GM21528 (cell line): Measurements from ENCODE around the gene TBXAS1.
"Not testable (repeated sequence)": the region's sequence is repeated elsewhere in the genome, so short reads cannot be mapped to it uniquely, and the experiment has no call there.

ENCODE experiments used
- ATAC-seq: cut with Tn5 transposase; IDR thresholded peaks from one replicate; pipeline ENCODE4 v1.9.1; 2021; ENCODE audit warnings: mild to moderate bottlenecking, moderate library complexity; ENCODE audit not compliant: unreplicated experiment, low FRiP score

Gene TBXAS1

DNA sequence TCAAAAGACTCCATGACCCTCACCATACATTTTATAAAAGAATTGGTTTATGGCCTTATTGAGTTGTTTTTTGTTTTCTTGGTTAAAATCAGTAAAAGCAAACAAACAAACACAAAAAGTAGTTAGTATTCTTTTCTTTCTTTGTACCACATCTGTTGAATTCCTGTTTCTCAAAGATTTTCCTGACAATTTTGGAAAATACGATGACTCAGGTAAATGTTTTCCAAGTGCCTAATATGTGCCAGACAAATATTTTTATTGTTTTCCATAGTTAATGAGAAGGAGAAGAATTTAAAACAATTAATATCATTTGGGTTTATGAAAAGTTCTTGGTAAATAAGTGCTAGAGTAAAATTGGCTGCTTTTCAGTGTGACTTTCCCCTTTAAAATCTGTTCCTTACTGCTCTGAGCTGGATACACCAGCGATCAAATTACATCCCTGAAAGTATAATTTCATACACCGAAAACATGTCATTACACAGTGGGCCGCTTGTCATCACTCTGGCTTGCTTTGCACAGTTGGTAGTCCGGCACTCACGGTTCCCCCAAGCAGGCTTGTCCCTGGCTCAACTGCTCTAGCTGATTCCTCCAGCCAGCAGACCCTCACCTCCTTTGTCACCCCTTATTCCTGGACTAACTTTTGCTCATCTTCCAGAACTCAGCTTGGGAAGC lies 80.5 kb downstream of the TBXAS1 start:
- no peak for ATAC-seq

DNA sequence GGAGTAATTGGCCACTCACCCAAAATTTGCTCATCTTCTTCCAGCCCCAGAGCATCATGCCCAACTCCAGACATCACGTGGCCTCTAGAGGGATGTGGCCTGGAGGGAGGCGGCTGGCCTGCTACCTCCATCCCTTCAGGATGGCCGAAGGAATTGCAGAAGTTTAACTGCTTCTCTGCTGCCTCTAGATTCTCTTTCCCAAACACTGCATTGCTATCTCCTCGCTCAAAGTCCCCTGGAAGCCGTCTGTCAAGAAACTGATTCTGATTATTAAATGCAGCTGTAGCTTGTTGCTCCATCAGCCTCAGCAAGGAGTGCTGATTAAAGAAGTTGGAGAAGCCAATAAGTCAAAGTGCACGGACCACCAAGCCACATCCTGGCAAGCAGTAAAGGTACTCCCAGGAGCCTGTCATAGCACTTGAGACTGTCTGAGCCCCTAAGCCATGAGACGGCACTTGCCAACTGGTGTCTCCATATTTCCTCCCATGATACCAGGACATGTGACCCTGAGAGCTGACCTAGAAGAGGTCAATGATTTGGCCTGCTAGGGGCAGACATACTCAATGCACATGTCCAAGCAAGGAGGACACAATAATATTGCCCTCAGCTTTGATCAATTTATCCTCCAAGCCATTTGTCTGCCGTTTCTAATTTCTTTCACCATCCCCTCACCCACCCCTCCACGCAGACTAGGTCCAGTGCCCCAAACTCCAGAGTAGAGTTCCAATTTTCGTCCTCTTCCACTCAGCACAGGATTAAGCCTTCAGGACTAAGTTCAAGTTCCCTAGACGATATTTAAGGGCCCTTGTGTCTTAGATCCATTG lies 84.2 kb downstream of the TBXAS1 start:
- ATAC-seq, result no peak

DNA sequence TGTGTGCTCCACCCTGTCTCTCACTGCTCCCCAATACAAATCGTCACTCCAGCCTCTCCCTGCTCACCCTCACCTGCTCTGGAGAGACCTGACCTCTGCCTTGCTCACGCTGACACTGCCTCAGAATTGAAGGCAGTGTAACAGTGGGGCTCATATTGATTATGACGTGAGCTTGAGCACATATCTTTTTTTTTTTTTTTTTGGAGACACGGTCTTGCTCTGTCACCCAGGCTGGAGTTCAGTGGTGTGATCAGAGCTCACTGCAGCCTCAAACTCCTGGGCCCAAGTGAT lies 84.7 kb downstream of the TBXAS1 start:
- no peak for ATAC-seq

DNA sequence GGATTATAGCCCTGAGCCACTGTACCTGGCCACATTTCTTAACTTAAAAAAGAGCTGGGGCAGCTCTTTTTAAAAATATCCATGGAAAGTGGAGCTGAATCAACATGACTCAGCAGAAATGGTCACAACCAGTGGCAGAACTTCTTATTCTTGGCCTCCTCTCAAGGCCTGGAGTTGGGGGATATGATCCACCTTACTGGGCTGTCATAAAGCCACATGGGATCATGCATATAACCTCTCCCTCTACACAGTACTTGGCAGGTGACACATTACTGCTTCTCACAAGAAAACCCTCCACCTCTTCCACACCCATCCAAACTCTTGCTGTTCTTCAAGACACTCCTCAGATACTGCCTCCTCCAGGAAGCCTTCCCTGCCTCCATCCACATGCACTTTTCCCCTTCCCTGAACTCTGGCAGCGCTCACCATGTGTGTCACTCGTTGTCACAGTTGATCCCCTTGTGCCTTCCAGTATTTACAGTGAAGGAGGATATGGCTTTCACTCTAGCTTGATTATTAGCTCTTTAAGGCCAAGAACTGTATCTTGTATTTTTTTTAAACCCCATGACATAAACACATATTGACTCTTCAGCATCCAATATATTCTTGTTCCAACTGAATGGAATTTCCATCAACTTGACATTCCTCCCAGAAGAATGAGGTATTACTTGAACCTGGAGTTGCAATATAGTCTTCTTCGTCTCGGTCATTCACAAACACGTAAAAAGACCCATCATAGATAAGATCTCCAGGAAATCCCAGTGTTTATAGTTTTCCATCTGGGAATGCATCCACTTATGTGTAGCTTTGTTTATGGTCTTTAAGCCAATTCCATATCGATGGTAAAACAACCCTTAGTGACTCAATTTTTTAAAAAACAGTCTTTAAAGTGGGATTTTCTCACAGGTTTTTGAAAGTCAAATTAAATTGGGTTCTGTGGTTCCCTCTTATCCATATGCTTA lies 85.5 kb downstream of the TBXAS1 start:
- ATAC-seq, result no peak

DNA sequence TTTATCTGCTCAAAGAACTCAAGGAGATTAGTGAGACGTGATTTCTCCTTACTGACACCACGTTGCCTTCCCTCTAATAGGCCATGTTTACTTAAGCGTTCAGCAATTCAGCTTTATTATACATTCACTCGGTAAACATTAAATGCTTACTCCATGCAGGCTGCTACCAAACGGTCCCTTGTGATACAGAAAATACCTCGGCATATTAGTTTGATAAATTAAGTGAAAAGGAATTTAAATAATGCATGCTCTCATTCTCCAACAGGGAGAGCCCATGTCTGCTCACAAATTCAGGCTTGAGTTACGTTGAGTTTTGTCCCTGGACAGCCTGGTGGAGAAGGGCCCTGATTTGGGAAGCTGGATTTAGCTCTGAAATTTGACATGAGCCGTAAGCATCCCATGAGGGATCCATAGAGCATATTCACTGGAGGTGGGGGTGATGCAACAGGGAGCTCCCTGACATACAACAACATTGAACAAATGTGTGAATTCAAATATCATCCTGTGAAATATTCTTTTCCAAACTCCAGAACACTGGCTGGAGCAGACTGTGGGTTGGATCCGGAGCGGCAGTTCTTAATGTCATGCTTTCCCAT lies 86.3 kb downstream of the TBXAS1 start:
- no peak for ATAC-seq

DNA sequence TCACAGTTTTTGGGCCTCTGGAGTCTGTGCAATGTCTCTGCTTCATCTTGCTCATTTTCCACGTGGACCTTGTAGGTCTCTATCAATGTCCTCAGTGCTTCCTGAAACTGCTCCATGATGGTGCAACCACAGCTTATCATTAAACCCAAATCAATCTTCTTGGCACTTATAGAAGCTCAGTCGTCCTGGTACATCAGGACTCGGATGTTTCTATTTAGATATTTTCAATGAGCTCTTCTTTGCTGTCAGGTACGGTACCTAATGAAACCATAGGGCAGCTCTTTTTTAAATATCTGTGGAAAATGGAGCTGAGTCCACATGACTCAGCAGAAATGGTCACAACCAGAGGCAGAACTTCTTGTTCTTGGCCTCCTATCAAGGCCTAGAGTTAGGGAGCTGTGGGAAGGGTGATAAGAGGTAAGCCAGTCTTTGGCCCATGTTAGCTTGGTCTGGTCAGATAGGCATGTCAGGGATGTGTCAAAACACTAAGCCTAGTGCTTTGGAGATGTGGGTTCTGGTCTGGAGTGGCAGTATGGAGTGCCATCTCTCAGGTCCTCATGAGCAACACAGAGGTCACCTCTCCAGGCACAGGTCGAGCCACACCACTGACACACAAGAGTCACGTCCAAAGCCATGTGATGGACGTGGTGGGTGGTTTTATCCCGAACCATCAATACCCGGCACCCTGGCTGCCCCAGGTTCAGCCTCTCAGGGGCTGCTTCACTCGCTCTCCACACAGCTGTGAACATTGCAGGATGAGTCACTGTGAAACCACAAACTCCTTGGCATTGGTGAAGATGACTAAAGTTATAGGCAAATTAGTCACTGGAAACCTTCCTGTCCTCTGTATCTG lies 87.0 kb downstream of the TBXAS1 start:
- peak; percentile 87 for ATAC-seq

DNA sequence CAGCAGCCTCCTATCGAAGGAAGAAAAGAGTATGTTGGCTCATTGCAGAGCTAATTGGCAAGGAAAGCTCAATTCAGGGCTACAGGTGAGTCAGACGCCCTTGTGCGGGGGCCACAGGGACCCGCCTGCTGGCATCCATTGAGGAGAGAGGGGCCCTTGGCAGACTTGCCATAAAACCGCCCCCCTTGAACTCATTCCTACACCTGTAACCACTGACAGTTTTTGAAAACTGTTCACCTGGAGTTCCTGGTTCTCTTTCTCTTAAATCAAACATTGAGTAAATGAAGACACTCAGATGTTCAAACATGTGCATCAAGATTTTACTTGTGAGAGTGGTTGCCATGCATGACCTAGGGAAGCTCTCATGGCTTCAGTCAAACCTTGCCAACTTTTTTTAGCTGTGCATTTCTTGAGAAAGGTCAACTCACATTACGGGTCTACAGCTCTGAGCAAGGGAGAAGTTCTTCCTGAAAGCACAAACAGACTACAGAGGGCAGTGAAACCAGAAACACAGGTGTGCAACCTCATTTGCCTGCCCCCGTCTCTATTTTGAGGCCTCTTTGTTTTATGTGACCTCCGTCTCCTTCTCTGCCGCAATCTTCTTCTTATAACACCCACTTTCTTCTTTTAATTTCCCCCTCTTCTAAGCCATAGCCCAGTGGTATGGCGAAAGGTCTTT lies 87.8 kb downstream of the TBXAS1 start:
- ATAC-seq, result peak; percentile 82

DNA sequence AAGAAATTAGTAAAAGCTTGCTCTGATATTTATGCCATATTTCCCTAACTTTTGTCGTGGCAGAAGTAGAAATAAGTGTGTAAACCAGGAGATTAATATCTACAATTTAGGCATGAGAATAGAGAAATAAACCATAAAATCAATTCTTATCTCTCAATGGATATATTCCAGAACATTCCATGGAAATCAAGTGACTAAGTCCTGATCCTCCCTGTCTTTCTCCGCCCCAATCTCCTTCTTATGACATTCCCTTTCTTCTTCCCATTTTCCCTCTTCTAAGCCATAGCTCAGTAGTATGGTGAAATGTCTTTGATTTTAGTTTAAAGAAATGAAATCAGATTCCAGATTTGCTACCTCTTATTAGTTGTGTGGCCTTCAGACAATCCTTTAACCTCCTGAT lies 88.8 kb downstream of the TBXAS1 start:
- no peak for ATAC-seq

DNA sequence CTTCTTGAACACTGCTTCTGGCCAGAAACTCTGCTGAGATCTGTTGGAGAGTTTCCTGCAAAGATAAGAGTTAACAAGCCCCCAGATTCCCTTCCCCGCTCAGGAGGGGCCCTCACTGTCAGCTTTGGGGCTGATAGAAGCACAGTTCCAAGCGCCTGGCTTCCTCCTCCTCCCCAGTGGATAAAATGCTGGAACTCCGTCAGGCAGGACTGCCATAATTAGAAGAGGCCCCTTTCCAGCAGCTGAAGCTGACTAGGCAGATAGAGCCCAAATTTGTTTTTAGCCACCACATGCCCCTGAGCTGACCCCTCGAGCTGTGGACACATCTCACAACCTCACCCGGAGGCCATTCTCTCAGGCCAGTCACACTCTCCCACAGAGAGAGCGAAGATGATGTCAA lies 89.4 kb downstream of the TBXAS1 start:
- ATAC-seq, result no peak

DNA sequence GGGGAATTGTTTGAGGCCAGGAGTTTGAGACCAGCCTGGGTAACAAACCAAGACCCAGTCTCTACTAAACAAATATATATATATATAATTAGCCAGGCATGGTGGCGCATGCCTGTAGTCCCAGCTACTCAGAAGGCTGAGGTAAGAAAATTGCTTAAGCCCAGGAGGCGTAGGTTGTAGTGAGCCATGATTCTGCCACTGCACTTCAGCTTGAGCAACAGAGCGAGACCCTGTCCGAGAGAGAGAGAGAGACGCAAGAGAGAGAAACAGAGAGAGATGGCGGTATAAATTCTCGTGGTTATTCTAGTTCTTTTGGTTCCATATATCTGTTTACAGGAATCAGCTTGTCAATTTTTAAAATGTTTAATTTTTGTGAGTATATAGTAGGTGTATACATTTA lies 94.0 kb downstream of the TBXAS1 start:
- ATAC-seq, result no peak

DNA sequence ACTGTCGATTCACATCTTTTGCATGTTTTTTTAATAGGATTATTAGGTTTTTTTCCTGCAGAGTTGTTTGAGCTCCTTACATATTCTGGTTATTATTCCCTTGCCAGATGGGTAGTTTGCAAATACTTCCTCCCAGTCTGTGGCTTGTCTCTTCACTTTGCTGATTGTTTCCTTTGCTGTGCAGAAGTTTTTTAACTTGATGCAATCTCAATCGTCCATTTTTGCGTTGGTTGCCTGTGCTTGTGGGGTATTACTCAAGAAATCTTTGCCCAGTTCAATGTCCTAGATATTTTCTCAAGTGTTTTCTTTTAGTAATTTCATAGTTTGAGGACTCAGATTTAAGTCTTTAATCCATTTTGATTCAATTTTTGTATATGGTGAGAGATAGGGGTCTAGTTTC lies 95.4 kb downstream of the TBXAS1 start:
- ATAC-seq, result no peak

DNA sequence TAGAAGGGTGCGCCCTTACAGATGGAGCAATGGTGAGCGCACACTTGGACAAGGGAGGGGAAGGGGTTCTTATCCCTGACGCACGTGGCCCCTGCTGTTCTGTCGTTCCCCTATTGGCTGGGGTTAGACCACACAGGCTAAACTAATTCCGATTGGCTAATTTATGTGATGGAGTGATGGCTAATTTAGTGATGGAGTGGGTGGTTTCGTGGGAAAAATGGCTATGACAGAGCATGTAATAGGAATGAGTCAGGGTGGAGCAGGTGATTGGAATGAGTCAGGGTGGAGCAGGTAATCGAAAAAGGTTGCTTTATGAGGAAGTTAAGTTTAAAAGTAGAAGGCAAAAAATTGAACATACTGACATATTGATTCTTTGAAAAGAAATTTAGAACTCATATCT lies 100.2 kb downstream of the TBXAS1 start:
- ATAC-seq, result not testable (repeated sequence)

DNA sequence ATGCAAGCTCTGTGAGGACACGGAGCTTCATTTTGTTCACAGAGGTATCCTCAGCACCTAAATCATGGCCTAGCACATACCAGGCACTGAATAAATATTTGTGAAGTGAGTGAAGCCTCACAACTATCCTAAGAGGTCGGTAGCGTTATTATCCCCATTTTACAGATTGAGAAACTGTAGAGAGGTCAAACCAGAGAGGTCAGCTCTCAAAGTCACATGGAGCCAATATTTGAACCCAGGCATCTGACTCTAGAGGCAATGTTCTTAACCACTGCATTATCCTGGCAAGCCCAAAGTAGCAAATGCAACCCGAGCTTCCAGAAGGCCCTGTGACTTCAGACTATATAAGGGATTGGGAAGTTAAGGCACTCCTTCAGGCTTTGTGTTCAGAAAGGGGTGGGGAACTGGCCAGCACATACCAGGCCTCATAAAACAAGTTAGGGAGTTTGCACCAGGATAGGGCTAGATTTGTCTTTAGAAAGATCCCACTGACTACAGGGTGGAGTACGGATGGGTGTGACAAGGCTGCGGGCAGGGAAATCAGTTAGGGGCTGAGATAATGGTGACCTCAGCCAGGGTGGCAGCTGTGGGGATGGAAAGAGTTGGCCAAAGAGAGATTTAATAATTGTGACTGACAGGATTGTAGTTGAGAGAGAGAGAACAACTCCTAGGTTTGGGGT lies 101.4 kb downstream of the TBXAS1 start:
- ATAC-seq, result no peak

DNA sequence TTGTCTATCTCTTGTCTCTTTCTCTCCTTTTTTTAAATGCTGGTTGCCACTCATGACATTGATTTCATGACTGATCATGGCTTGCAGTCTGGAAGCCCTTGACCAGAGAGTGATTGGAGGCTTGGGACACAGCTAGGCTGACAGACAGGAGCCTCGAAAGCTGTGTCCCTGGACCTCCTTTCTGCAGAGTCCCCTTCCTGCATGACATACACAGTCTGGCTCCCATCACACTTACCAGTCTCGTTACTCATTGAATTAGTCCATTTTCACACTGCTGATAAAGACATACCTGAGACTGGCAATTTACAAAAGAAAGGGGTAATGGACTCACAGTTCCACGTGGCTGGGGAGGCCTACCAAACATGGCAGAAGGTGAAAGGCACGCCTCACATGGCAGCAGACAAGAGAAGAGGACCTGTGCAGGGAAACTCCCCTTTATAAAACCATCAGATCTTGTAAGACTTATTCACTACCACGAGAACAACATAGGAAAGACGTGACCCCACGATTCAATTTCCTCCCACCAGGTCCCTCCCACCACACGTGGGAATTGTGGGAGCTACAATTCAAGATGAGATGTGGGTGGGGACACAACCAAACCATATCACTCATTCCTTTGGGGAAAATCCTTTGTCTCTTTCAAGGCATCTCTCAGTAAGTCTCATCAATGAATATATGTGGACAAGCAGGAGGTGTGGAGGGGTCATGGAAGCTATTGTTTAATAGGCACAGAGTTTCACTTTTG lies 102.3 kb downstream of the TBXAS1 start:
- no peak for ATAC-seq

DNA sequence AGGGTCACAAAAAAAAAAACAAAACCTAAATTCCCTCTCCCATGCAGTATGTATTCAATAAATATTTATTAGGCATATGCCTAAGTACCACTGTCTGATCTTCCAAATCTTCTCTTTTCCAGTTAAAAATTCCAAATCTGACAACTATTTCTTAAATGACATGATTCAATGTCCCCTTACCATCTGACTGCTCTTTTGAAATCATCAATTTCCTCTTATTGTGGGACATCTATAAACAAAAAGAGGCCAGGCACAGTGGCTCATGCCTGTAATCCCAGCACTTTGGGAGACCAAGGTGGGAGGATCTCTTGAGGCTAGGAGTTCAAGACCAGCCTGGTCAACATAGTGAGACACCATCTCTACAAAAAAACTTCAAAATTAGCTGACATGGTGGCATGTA lies 103.5 kb downstream of the TBXAS1 start:
- ATAC-seq, result no peak

DNA sequence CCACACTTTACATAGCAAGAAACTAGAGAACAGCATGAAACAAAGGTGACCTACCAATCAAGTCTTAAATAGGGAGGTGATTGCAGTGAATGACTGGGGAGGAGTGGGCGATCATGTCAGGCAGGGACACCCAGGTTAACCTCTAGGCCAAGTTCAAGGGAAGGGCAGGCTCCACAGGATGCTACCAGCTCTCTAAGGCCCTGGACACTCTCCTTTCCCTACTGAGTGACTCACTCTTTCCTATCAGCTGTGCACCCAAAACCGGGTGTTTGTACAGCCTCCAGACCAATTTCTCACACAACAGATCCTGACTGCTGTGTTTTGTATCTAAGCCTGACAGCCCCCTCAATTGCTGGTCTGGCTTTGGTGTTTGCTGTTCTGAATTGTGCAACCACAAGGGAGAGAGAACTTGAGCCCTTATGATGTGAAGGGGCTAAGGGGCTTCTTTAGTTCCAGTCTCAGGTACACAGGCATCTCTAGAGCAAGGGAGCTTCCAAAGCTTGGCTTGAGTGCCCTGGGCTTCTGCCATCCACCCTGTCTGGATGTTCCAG lies 107.8 kb downstream of the TBXAS1 start:
- ATAC-seq, result no peak

DNA sequence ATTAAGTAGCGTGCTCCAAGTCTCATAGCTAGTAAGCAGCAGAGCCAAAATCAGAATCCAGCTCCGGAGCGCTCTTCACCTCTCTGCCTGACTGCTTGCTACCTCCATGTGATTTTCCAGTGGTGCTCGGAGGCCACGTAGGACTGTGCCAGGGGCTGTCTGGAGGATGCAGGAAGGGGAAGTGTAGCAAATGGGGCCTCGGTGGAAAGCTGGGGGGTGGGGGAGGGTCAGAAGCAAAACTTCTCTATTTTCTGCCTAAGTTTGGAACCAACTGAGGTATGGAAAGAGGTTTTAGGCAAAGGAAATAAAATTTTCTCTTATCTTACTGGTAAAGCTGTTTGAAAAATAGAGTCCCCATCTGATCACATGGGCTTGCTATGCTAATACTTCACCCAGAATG lies 108.7 kb downstream of the TBXAS1 start:
- ATAC-seq, result no peak

DNA sequence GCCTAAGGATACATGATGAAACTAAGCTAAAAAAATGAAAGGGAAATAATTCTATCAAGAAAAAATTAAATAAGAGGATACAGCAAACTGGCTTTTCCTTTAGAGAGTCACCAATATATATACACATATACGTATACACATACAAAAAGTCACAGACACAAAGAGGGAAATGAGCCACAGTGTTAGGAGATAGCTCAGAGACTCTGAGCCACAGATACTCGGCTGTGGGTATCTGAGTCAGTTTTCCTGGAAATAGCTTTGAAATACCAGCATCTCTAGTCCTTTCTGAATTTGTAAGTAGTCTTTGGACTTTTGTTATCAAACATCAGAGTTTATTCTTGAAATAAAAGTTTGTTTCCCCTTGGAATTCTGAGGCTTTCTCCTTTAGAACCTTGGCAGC lies 111.8 kb downstream of the TBXAS1 start:
- no peak for ATAC-seq
